ENCODE data around the gene SLAIN2.
A peak's percentile ranks its signal among the peaks of the same experiment; 100 is the strongest.

Gene SLAIN2

DNA sequence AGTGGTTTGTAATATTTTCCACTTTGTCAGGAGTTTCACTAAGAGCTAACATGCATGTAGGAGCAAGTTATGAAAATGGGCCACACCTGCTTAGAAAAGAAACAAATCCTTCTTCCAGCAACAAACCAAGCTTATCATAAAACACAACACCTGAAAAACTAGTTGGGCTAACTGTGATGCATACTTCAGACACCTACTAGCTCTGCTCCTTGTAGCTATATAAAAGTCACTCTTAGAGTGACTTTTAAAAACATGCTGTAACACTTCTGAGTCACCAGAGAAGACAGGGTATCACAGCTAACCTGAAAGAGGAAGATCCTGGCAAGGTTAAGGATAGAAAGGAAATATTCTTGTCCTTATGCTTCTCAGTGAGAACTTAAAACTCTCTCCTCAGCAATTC lies 3.6 kb upstream of the SLAIN2 start:
- Histone ChIP-seq H3K9ac (ENCODE audit: low read length) (no peak overlapping the region), H3K27ac (ENCODE audit: low read depth, low read length) (no peak overlapping the region), H3K27me3 (ENCODE audit: control insufficient read depth, insufficient read depth, low read length) (no peaks in the 10 kb centered on the region), H3K4me3 (ENCODE audit: low read length) (no peak overlapping the region), H3K4me1 (ENCODE audit: control insufficient read depth, insufficient read depth, low read length) (peaks cover 4% of the 10 kb centered on the region), H3K36me3 (ENCODE audit: control insufficient read depth, insufficient read depth, low read length) (no peaks in the 10 kb centered on the region)

DNA sequence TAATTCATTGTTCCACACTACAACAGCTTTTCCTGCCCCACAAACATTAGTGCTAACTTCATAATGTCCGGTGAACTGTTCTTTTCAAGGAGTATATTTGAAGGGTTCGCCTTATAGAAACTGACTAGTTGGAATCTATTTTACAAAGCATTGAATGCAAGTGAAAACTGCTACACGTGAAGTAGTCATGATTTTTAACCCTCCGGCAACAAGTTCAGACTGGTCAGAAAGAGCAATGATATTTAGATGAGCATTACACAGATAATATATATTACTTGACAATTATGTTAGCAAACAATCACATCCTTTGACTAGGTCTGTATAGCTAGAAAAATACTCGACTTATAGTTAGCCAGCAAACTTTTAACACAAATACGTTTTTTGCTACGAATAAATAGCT lies 1.7 kb upstream of the SLAIN2 start:
- Histone ChIP-seq H3K4me3 (ENCODE audit: low read length) (no peak overlapping the region), H3K27ac (ENCODE audit: low read depth, low read length) (no peak overlapping the region), H3K4me1 (ENCODE audit: control insufficient read depth, insufficient read depth, low read length) (peaks cover 15% of the 10 kb centered on the region), H3K27me3 (ENCODE audit: control insufficient read depth, insufficient read depth, low read length) (no peaks in the 10 kb centered on the region), H3K36me3 (ENCODE audit: control insufficient read depth, insufficient read depth, low read length) (no peaks in the 10 kb centered on the region), H3K9ac (ENCODE audit: low read length) (no peak overlapping the region)

DNA sequence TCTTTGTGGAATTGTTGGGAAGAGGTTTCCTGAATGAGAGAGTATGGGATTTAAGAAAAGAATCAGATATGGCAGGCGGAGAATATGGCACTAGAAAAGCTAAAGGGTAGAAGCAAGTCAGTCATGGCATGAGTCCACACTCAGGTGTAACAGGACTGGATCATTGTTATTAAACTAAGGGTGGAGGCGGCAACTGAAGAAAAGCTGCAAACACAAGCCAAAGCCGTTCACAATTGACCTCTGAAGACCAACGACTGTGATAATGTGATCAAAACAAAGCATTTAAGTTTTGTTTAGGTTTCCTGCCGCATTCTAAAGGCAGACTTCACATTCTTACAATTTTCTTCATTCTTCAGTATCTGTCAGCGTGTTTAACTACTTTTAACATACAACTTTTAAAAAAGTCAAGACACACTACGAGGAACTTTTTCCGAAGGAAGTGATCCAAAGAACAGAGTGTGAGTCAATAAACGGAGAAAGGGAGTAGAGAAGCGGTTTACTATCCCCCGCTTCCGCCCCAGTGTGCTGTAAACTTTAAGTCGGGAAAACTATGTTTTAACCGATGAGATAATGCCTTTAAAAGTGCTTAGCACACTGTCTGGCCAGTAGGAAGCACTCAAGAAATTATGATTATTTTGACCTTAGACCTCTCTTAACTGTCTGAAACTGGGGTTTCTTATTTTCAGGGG lies 909 bp upstream of the SLAIN2 start:
- Histone ChIP-seq H3K4me1 (ENCODE audit: control insufficient read depth, insufficient read depth, low read length) (peaks cover 18% of the 10 kb centered on the region), H3K27ac (ENCODE audit: low read depth, low read length) (peak overlapping the region; percentile 93), H3K4me3 (ENCODE audit: low read length) (peak overlapping the region; percentile 70), H3K36me3 (ENCODE audit: control insufficient read depth, insufficient read depth, low read length) (no peaks in the 10 kb centered on the region), H3K27me3 (ENCODE audit: control insufficient read depth, insufficient read depth, low read length) (no peaks in the 10 kb centered on the region), H3K9ac (ENCODE audit: low read length) (peak overlapping the region; percentile 57)

DNA sequence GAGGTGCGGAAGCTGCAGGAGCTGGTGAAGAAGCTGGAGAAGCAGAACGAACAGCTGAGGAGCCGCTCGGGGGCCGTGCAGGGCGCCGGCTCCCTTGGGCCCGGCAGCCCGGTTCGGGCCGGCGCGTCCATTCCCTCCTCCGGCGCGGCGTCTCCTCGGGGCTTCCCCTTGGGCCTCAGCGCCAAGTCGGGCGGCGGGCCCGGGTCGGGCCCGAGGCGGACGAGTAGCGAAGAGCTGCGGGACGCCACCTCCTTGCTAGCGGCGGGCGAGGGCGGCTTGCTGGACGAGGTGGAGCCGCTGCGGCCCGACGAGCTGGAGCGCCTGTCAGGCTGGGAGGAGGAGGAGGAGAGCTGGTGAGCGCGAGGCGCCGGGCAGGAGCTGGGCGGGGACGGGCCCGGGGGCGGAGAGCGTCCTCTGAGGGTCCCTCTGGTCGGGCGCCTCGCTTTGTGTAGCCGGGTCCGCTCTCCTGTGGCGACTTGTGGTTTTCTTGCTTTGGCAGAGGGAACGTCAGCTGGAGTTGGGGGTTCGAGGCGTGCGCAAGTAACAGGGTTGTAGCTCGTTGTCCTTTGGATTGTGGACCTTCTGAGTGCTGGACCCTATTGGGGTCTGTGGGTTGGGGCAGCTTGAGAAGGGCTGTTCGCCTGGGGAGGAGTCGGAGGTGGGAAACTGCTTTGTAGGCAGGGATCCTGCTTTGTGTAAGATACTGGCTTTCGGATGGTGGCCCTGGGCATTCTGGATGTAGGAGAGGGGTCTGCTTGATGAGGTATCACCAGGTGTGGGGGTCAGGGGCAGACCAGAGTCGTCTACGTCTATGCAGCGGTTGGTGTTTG lies 662 bp downstream of the SLAIN2 start:
- Histone ChIP-seq H3K9ac (ENCODE audit: low read length) (peak overlapping the region; percentile 66), H3K4me1 (ENCODE audit: control insufficient read depth, insufficient read depth, low read length) (peaks cover 18% of the 10 kb centered on the region), H3K27me3 (ENCODE audit: control insufficient read depth, insufficient read depth, low read length) (no peaks in the 10 kb centered on the region), H3K36me3 (ENCODE audit: control insufficient read depth, insufficient read depth, low read length) (no peaks in the 10 kb centered on the region), H3K27ac (ENCODE audit: low read depth, low read length) (peak overlapping the region; percentile 96), H3K4me3 (ENCODE audit: low read length) (peak overlapping the region; percentile 70)

DNA sequence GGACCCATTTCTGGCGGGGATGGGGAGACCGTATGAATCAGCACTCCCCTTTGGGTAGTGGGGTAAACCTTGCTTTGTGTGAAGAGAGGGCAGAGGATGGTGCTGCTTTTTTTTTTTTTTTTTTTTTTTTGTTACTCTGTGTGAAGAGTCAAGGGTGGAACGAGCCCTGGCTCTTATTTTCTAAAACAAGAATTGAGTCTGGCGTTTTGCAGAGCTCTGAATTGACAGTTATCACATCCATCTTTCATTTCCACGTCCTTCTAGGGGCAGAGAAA lies 1.2 kb downstream of the SLAIN2 start:
- no peaks in the 10 kb centered on the region for H3K27me3 ChIP-seq (ENCODE audit: control insufficient read depth, insufficient read depth, low read length)
- H3K27ac ChIP-seq (ENCODE audit: low read depth, low read length), result peak overlapping the region; percentile 96
- peak overlapping the region; percentile 70 for H3K4me3 ChIP-seq (ENCODE audit: low read length)
- H3K9ac ChIP-seq (ENCODE audit: low read length), result peak overlapping the region; percentile 66
- H3K36me3 ChIP-seq (ENCODE audit: control insufficient read depth, insufficient read depth, low read length), result no peaks in the 10 kb centered on the region
- H3K4me1 ChIP-seq (ENCODE audit: control insufficient read depth, insufficient read depth, low read length), result peaks cover 18% of the 10 kb centered on the region

DNA sequence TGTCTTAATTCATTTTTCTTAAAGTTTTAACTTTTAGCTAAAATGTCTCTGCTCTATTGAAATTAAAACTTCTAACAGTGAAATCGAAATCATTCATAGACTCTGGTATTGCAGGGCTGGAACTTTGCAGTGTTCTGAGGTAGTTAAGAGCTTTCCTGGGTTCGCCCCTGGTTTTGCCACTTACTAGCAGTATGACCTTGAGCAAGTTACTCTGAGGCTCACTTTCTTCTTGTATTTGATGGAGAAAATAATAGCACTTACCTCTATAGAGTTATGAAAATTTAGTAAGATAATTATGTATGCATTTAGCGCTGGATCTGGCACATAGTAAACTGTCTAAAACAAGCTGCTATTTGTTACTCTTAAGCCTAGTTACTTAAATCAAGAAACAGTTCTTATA lies 1.7 kb downstream of the SLAIN2 start:
- Histone ChIP-seq H3K4me1 (ENCODE audit: control insufficient read depth, insufficient read depth, low read length) (peaks cover 18% of the 10 kb centered on the region), H3K27ac (ENCODE audit: low read depth, low read length) (no peak overlapping the region), H3K27me3 (ENCODE audit: control insufficient read depth, insufficient read depth, low read length) (no peaks in the 10 kb centered on the region), H3K4me3 (ENCODE audit: low read length) (peak overlapping the region; percentile 70), H3K36me3 (ENCODE audit: control insufficient read depth, insufficient read depth, low read length) (no peaks in the 10 kb centered on the region), H3K9ac (ENCODE audit: low read length) (no peak overlapping the region)

DNA sequence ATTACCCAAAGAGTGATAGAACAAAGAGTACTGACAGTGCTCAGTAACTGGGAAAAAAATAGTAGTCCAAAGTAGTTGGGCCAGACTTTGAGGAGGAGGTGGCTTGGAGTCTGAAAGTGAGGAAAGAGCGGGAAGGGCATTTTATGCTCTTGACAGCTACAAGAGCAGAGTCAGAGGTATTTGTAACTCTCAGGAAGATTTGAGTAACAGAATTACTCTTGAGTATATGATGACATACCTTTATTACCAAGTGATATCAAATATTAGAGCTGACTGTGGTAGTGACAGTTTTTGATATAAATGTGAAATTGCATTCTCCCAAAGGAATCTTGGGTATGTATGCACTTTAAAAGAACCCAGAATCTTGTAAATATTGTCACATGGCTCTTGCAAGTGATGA lies 2.2 kb downstream of the SLAIN2 start:
- H3K4me3 ChIP-seq (ENCODE audit: low read length), result peak overlapping the region; percentile 70
- H3K27me3 ChIP-seq (ENCODE audit: control insufficient read depth, insufficient read depth, low read length), result no peaks in the 10 kb centered on the region
- H3K36me3 ChIP-seq (ENCODE audit: control insufficient read depth, insufficient read depth, low read length), result no peaks in the 10 kb centered on the region
- H3K27ac ChIP-seq (ENCODE audit: low read depth, low read length), result no peak overlapping the region
- no peak overlapping the region for H3K9ac ChIP-seq (ENCODE audit: low read length)
- peaks cover 18% of the 10 kb centered on the region for H3K4me1 ChIP-seq (ENCODE audit: control insufficient read depth, insufficient read depth, low read length)

DNA sequence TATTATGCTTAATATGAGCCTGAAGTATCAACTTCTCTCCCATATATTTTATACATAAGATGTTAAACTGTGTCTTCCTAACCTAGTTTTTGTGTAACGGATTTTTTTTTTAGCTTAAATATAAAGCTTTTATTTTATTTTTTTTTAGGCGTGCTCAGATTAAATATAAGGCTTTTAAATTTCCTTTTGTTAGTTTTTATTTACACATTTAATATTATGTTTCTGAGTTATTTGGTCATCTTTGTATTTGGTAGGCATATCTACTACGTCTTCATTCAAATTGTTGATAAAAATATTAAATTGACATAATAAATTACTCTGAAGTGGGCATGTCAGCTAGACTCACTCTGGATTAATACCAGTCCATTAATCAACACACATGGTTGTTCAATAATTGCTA lies 4.2 kb downstream of the SLAIN2 start:
- Histone ChIP-seq H3K4me1 (ENCODE audit: control insufficient read depth, insufficient read depth, low read length) (peaks cover 13% of the 10 kb centered on the region), H3K4me3 (ENCODE audit: low read length) (no peak overlapping the region), H3K27me3 (ENCODE audit: control insufficient read depth, insufficient read depth, low read length) (no peaks in the 10 kb centered on the region), H3K9ac (ENCODE audit: low read length) (no peak overlapping the region), H3K36me3 (ENCODE audit: control insufficient read depth, insufficient read depth, low read length) (no peaks in the 10 kb centered on the region), H3K27ac (ENCODE audit: low read depth, low read length) (no peak overlapping the region)

DNA sequence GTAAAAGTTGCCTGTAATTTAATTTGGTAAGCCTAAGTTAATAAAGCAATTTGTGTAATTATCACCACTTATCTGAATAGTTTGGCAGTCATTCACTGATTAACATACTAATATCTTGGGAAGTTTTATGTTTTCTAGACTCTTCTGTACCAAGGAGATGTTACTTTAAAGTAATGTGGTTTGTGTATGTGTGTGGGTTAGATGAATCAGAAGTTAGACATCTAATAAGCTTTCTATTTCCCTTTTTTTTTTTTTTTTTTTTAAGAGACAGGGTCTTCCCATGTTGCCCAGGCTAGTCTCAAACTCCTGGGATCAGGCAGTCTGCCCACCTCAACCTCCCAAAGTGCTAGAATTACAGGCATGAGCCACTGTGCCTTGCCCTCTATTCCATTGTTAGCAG lies 5.3 kb downstream of the SLAIN2 start:
- no peak overlapping the region for H3K27ac ChIP-seq (ENCODE audit: low read depth, low read length)
- no peak overlapping the region for H3K4me3 ChIP-seq (ENCODE audit: low read length)
- peaks cover 13% of the 10 kb centered on the region for H3K4me1 ChIP-seq (ENCODE audit: control insufficient read depth, insufficient read depth, low read length)
- no peak overlapping the region for H3K9ac ChIP-seq (ENCODE audit: low read length)
- no peaks in the 10 kb centered on the region for H3K36me3 ChIP-seq (ENCODE audit: control insufficient read depth, insufficient read depth, low read length)
- no peaks in the 10 kb centered on the region for H3K27me3 ChIP-seq (ENCODE audit: control insufficient read depth, insufficient read depth, low read length)

DNA sequence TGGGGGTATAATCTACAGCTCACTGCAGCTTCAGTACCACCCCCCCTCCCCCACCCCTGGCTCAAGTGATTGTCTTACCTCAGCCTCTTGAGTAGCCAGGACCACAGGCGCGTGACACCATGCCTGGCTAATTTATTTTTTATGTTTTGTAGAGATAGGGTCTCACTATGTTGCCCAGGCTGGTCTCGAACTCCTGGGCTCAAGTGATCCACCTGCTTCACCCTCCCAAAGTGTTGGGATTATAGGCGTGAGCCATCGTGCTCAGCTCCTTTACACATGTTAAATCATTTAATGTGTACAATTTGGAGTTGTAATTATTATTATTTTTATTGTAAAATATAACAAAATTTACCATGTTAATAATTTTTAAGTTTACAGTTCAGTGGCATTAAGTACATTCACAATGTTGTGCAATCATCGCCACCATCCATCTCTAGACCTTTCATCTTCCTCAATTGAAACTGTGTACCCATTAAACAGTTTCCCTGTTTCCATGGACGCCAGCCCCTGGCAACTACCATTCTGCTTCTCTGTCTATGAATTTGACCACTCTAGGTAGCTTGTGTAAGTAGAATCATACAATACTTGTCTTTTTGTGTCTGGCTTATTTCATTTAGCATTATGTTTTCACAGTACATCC lies 6.1 kb downstream of the SLAIN2 start:
- Histone ChIP-seq H3K4me3 (ENCODE audit: low read length) (no peak overlapping the region), H3K4me1 (ENCODE audit: control insufficient read depth, insufficient read depth, low read length) (peaks cover 13% of the 10 kb centered on the region), H3K27ac (ENCODE audit: low read depth, low read length) (no peak overlapping the region), H3K36me3 (ENCODE audit: control insufficient read depth, insufficient read depth, low read length) (no peaks in the 10 kb centered on the region), H3K27me3 (ENCODE audit: control insufficient read depth, insufficient read depth, low read length) (no peaks in the 10 kb centered on the region), H3K9ac (ENCODE audit: low read length) (no peak overlapping the region)

DNA sequence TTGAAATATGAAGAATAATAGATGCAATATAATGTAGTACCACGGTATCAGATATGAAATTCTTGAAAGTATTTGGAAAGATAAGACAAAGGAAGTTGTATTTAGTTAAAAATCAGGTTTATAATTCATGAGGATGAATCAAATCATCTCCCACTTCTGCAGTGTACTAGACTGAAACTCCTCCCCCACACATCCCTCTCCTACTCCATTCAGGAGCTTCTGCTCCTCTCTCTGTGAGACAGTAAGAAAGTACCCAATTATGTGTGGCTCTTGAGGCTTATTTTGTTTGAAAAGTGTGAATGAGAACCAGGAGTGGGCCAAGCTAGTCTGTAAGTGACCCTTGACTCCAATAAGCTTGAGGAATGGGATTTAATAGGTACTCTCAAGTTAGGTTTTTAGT lies 9.5 kb downstream of the SLAIN2 start:
- Histone ChIP-seq H3K9ac (ENCODE audit: low read length) (no peak overlapping the region), H3K36me3 (ENCODE audit: control insufficient read depth, insufficient read depth, low read length) (no peaks in the 10 kb centered on the region), H3K27me3 (ENCODE audit: control insufficient read depth, insufficient read depth, low read length) (no peaks in the 10 kb centered on the region), H3K27ac (ENCODE audit: low read depth, low read length) (no peak overlapping the region), H3K4me1 (ENCODE audit: control insufficient read depth, insufficient read depth, low read length) (no peaks in the 10 kb centered on the region), H3K4me3 (ENCODE audit: low read length) (no peak overlapping the region)

DNA sequence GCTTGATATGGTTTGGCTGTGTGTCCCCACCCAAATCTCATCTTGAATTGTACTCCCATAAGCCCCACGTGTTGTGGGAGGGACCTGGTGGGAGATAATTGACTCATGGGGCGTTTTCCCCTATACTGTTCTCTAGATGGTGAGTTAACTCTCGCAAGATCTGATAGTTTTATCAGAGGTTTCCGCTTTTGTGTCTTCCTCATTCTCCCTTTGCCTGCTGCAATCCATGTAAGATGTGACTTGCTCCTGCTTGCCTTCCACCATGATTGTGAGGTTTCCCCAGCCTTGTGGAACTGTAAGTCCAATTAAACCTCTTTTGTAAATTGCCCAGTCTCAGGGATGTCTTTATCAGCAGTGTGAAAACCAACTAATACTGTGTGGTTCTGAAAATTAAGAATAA lies 11.5 kb downstream of the SLAIN2 start:
- Histone ChIP-seq H3K27ac (ENCODE audit: low read depth, low read length) (no peak overlapping the region), H3K27me3 (ENCODE audit: control insufficient read depth, insufficient read depth, low read length) (no peaks in the 10 kb centered on the region), H3K4me3 (ENCODE audit: low read length) (no peak overlapping the region), H3K4me1 (ENCODE audit: control insufficient read depth, insufficient read depth, low read length) (no peaks in the 10 kb centered on the region), H3K36me3 (ENCODE audit: control insufficient read depth, insufficient read depth, low read length) (no peaks in the 10 kb centered on the region), H3K9ac (ENCODE audit: low read length) (no peak overlapping the region)

Data from rectal smooth muscle tissue (tissue), 1 donor.